Jurkat, Clone E6-1 (cell line): ENCODE data around the gene TAB3.

Experiments
- DNase-seq: peaks from one replicate; pipeline ENCODE4 v3.0.0-alpha.2; 2011; ENCODE audit warnings: low read depth, low spot score
- H3K4me3 ChIP-seq: 2 replicates; pipeline ENCODE4 v1.5.1; 2011; ENCODE audit warnings: mild to moderate bottlenecking, low read length, control low read depth, moderate library complexity

The TAB3 gene

DNA sequence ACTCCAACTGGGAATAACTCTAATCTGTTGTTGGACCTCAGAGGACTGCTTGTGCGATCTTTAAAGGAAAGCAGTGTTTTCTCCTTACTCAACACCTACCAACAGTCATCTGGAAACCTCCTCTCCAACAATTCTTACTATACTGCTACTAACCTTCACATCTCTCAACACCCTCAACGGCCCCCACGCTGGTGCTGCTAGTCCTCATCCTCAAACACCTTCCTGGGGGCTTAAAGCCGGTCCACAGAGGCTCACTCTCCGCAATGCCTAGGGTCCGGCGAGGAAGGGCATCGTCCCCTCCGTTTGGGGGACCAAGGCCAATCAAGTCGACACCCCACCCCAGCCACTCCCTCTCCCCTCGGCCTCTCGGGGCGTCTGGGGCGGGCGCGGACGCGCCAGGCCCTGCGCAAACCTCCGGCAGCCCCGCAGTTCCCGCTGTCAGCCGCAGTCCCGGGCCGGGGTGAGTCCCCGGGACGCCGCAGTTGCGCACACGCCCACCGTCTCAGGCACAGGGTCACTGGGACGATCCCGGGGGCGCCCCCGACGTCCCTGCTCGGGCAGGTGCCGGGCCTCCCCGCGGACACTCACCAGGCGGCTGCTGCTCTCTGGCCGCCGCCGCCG lies 418 bp downstream of the TAB3 start:
- H3K4me3 ChIP-seq = peak overlapping the region; percentile 65
- no peak for DNase-seq

DNA sequence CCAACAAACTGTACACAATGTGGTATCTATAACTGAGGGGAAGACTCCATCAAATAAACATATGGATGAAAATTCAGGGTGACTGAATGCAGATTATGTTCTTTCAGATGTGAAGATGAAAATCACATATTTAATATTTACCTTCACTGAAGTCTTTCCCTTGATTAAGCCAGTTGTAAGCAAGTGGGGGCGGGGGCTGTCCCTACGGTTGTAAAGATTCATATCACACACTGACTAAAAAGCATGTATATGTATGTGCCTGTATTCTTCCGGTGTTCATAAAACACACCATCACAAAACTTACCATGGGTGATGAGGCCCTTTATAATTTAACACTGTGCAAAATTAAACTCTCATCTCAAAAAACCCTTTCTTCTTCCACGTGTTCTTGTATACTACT lies 1.3 kb downstream of the TAB3 start:
- H3K4me3 ChIP-seq = no peak overlapping the region
- DNase-seq = no peak

DNA sequence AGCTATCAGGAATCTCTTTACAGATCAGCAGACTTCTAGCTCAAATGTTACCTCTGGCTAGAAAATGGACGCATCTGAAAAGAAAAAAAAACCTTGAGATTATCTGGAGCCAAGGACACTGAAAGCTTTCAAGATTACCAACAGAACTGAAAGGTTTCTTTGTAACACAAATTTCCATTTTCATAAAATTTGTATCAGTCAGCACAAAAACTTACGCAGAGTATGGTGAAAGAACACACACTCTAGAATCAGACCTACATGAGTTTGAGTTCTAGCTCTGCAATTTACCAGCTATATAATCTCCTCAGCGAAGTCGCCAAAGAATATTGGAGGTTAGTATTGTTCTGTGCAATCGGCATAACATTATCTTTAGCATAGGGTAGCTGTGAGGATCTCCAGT lies 1.8 kb downstream of the TAB3 start:
- H3K4me3 ChIP-seq = no peak overlapping the region
- no peak for DNase-seq

DNA sequence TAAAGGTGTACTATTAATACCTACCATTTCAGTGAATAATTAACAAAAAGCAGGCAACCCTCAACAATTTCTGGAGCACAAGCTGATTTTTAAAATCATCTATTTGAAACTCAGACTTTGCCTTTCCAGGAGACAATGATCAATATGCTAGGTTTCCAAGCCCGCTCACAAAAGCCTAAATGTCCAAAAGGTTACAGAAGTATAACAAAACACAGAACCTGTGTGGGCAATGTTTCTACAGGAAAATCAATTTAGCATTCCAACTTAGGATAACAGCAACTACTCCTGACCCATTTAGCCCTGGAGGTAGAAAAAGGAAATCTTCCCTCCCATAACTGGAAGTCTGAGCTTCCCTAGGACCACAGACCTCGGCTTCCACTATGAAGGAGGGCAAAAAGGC lies 3.9 kb downstream of the TAB3 start:
- DNase-seq = no peak

DNA sequence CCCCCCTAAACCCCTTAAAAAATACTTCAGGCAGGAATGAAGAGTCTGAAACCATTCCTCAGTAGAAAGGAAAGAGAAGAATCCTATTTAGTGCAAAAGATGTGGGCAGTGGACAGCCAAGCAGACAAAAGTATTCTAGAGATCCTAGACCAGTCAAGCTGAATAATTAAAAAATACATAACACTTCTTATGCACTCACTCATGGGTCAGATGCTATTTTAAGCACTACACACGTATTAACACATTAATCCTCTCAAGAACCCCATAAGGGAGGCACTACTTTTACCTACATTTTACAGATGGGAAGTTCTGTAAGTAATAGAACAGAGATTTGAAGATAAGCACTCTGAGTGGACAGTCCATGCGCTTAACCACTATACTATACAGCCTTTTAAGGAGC lies 5.9 kb downstream of the TAB3 start:
- DNase-seq = no peak
- H3K4me3 ChIP-seq = no peak overlapping the region

More for the DNA sequence above, 3.9 kb downstream of the TAB3 start:
- no peak overlapping the region for H3K4me3 ChIP-seq

DNA sequence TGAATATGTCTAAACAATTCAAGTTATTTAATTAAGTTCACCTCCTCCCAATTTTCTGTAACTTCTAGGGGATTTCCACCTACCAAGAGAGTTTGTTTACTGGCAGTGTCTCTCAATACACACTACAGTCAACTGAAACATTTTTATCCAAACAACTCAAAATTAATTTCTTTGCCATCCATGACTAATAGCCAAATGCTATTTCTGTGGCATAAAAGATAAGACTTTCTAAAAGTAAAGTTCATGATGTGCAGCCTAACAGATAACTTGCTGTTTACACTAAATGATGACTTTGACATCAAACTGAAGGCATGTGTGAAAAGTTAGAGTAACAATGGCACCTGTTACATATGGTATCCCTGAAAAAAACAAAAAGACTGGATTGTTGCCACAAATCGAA lies 7.3 kb downstream of the TAB3 start:
- H3K4me3 ChIP-seq = no peak overlapping the region
- no peak for DNase-seq

DNA sequence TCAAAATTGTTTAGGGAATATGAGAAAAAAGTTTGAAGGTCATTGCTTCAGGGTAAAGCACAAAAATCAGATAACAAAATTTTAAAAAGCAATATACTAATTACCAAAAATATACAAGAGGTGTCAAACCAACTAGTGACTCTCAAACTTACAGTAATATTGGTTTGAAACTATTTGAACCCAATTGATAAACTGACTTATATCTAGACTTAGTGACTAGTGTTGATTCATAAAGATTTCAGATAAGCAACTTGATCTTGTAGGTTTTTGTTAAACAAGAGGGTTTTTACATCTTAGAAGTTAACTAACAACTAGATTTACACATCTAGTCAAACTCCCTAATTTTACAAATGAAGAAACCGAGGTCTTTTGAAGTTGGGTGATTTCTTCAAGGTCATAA lies 7.7 kb downstream of the TAB3 start:
- no peak for DNase-seq
- no peak overlapping the region for H3K4me3 ChIP-seq

DNA sequence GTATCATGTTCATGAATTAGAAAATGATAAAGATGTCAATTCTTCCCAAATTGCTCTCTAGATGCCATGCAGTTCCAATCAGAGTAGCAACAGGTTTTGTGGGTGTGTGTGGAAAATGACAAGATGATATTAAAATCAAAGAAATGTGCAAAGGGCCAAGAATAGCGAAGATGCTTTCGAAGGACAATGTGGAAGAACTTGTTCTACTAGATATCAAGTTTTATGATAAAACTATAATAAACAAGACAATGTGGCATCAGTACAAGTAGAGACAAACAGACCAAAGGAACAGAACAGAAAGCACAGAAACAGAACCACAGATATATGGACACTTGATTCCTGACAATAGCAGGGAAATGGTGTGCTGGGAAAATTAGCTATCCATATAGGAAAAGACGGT lies 9.0 kb downstream of the TAB3 start:
- DNase-seq = no peak
- H3K4me3 ChIP-seq = no peak overlapping the region

DNA sequence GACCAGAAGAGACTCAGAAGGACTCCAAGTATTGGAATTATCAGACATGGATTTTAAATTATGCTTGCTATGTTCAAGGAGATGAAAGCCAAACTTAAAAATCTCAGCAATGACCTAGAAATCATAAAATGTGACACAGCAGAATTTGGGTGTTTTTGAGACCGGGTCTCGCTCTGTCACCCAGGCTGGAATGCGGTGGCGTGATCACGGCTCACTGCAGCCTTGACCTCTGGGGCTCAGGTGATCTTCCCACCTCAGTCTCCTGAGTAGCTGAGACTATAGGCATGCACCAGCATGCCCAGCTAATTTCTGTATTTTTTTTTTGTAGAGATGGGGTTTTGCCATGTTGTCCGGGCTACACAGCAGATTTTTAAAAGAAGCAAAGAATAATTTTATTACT lies 12.7 kb downstream of the TAB3 start:
- no peak for DNase-seq
- no peak overlapping the region for H3K4me3 ChIP-seq

DNA sequence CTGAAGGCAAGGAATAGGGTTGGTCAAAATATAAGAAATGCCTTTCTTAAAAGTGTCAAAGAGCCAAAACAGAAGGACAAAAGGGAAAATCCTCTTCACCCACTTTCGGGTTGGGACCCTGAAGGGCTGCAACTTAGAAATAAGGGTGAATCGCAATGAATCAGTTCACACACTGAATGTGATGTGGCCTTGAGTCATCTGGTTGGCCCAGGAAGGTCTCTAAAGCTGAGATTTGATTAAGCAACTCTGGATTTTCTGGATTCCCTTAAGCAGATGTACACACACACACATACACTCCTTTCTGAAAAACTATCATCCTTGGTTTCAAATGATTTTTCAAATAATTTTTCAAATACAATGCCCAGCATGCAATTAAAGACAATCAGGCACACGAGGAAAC lies 13.1 kb downstream of the TAB3 start:
- DNase-seq = no peak
- H3K4me3 ChIP-seq = no peak overlapping the region

DNA sequence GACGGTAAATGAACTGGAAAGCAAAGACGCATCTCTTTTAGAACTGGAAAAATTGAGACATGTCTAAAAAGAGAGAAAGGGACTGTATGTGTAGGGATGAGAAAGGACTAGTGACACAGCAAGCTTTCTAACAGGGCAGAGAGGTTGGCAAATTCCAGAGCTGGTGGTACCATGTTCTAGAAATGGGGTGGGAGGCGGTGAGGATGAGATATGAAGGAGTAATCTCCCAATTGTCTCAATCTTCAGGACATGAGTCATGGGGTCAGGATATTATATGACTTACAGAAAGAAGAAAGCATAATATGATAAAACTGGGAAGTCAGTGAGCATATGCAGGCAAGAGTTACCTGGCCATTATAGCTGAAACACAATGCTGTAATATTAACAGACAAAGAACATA lies 14.2 kb downstream of the TAB3 start:
- DNase-seq = no peak
- no peak overlapping the region for H3K4me3 ChIP-seq

DNA sequence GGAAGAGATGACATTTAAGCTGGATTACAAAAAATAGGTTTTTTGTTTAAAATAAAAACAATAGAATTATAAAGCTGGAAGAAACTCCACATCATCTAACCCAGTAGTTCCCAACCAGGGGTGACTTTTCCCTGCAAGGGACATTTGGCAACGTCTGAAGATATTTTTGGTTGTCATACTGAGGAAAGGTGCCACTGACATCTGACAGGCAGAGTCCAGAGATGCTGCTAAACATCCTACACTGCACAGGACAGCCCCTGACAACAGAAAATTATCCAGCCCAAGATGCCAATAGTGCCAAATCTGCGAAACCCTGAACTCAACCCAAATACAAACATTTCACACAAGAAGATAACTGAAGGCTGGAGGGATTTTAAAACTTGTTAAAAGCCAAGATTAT lies 18.5 kb downstream of the TAB3 start:
- no peak for DNase-seq
- H3K4me3 ChIP-seq = no peak overlapping the region

DNA sequence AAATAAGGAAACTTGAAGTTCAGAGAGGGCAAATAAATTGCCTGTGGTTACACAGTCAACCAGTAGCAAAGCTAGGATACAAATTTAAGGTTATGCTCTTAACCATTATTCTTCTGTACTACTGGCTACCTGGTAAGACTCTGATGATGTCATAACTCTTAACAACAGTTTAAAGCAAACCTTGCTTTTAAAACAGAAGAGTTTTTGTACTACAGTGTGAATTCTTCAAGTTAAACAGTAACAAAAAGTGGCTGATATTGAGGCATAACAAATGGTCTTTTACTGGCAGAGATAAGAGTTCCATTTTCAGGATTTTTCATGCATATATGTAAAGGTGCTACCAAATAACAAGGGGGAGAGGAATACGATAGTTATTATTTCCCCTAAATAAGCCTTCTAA lies 23.4 kb downstream of the TAB3 start:
- H3K4me3 ChIP-seq = no peak overlapping the region

DNA sequence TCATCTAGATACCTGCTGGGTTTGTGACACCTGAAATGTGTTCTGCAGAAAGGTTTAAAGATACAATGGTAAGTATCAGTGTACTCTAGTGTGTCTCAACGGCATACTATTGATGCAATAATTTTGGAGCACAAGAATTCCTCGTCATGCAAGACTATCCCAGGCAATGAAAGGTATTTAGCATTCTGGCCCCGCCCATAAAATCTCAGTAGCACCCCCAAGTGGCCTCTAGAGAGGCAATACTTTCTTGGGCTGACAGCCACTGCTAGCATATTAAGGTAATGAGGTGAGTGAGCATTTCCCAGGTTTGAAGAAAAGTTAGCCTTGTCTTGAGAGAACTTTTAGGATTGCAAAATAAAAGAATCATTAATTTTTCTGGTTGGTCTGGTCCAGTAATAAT lies 24.0 kb downstream of the TAB3 start:
- no peak for DNase-seq

More for the DNA sequence above, 23.4 kb downstream of the TAB3 start:
- no peak for DNase-seq

DNA sequence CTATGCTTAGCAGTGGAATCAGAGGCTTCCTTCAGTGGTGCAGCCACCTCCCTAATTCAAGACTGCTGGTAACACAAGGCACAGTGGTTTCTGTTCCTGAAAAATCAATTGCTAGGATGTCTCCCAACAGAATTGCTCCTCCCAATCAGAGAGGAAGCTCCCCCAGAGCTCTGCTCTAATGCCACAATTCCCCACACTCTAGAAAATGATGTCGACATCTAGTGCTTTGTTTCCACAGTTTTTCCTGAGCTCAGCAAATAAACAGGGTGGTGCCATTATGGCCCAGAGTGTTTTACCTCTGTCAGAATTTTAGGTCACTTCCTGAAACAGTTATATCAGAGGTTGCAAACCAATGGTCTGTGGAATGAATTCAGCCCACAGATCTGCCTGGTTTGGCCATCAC lies 24.7 kb downstream of the TAB3 start:
- H3K4me3 ChIP-seq = no peak overlapping the region
- DNase-seq = no peak

More for the DNA sequence above, 24.0 kb downstream of the TAB3 start:
- H3K4me3 ChIP-seq = no peak overlapping the region

DNA sequence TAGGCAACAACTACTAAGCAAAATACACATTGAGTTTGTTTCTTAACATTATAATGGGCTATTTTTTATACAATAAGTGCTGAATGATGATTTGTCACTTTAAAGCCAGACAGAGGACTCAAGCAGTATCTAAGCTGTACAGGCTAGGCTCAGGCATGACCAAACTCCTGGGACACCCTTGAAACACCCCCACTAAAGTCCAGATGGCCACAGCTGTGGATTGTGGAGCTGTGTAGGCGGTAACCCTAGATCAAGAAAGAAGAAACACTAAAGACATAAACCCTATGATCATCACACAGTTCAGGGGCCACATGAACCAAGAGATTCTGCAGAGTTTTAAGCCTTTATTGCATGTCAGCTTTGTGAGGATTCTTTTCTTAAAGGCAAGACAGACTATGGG lies 25.1 kb downstream of the TAB3 start:
- no peak for DNase-seq
- H3K4me3 ChIP-seq = no peak overlapping the region

DNA sequence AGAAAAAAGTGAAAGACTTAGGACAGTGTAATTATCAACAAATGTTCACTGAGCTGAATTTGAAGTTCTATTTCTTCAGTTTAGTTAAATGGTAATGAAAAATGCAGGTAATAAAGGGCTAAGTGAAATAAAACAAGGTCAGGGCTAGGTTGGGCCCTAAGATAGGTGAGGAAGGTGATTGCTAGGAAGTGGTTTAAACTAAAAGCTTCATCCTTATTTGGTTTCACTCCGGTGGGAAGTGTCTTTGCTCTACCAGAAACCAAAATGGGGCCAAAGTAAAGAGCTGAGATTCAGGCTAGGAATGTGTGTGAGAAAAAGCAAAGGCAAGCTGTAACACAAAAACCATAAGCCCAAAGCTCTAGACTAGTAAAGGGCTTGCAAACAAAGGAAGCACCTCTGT lies 31.0 kb downstream of the TAB3 start:
- H3K4me3 ChIP-seq = no peak overlapping the region
- no peak for DNase-seq

DNA sequence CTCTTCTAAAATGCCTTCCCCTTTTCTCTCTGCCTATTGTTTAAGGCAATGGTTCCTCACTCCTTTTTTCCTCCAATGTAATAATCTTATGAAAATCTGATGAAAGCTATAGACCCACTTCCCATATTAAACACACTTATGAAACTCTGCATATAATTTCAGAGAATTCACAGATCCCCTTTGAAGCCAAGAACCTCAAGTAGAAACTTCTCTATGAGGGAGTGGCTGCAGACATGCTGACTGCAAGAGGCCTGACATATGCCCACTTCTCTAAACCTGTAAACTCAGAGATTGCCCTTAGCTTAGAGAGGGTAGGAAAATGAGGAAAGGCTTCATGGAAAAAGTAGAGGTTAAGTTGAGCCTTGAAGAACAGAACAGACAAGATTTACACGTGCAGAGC lies 37.6 kb downstream of the TAB3 start:
- no peak overlapping the region for H3K4me3 ChIP-seq
- DNase-seq = no peak

DNA sequence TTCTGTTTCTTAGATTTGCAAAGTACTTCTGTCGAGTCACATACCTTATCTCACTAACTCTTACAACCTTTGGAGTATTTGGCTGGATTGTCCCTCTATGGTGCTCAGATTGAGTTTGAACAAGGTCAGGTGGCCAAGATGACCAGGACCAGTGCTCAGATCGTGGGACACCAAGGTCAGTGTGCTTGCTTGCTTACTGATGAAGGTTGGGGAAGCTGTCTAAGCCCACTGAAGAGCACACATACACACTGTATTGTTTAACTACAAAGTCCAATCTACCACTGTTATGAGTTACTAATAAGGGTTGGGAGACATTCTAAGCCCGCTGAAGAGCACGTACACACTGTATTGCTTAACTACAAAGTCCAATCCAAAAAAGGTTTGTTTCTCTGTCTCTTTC lies 53.7 kb downstream of the TAB3 start:
- H3K4me3 ChIP-seq = no peak overlapping the region
- no peak for DNase-seq

DNA sequence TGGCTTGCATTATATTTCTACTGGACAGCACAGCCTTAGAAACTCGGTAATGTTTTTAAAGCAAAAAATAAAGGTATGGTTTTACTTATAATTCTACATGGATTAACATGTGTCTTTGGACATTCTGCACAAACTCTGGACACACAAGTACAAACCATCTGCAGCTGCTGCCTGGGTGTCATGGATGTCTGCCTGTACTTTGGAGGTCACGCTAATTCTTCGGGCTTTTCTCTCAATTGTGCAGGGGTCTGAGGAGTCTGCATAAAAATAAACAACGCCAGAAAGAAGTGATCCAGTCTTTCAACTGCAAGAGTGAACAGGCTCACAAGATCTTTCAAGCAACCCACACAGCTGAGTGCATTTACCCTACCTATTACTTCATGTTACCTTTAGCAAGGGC lies 55.2 kb downstream of the TAB3 start:
- DNase-seq = no peak
- H3K4me3 ChIP-seq = no peak overlapping the region

DNA sequence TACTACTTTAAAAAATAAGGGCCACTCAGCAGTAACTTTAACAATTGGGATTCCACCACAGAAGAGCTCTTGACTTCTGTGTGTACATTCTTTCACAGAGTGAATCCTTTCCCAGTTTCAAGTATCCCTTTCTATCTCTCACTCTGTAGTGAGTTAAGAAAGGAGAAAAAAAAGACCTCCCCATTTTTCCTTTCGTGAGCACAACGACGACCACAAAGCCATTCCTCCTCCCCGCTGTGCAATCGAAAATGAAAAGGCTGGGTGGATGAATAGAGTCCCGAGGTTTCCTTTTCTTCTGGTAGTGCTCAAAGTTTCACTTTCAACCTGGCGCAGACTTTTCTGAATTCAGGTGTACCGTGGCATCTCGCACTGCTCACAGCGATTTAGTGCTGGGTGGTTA lies 58.0 kb downstream of the TAB3 start:
- H3K4me3 ChIP-seq = no peak overlapping the region
- DNase-seq = no peak
